HCT116 (cell line): Measurements from ENCODE around the gene TMEM52B. TPM values are rescaled to one million over a fixed set of nuclear protein-coding genes. Genes with fewer than 3 reads are reported as not detected.

Experiments
- ATAC-seq: fragments of 200-7000 bp; cut with Tn5 transposase; 2 replicates; pipeline ENCODE4 v1.9.1; 2020; ENCODE audit warnings: mild to moderate bottlenecking, moderate library complexity
- BruUV-seq: library from RNA; stranded (reverse); fragments of 400-500 nt; replicated peaks from 2 replicates; lab custom pipeline; 2021; lab: Mats Ljungman, UMichigan
- CTCF ChIA-PET: fragments of 300-600 bp; sonication (Branson Sonifier 250); formaldehyde crosslinking; loops from one replicate; lab custom pipeline; 2021; ENCODE audit warnings: antibody characterized with exemption; lab: Charles Lee
- POLR2A ChIA-PET: fragments of 300-600, 350-600 bp; sonication (Branson Sonifier 250); formaldehyde crosslinking; loops from one replicate; lab custom pipeline; 2021; ENCODE audit warnings: antibody characterized with exemption; lab: Charles Lee
- RAD21 ChIA-PET, 2 experiments: fragments of 300-600 bp; sonication (Branson Sonifier 250); formaldehyde crosslinking; loops; one replicate each; lab custom pipeline; 2023; ENCODE audit warnings: low total read pairs in 2 of 2; ENCODE audit not compliant: uncharacterized antibody in 2 of 2, unreplicated experiment in 2 of 2, low non-redundant PET in 1 of 2; lab: Charles Lee
- DNase-seq: peaks from one replicate; pipeline ENCODE4 v3.0.0-alpha.2; 2010; ENCODE audit warnings: low read depth, low spot score
- H2AFZ ChIP-seq: fragments of 200-600 bp; shearing (Covaris generic), sonication (generic); 2 replicates; pipeline ENCODE4 v1.6.1; 2017; ENCODE audit warnings: low read depth, mixed run types, mixed read lengths, antibody characterized with exemption, low read length; ENCODE audit not compliant: poor library complexity, severe bottlenecking
- H3K27ac ChIP-seq: 2 replicates; pipeline ENCODE4 v1.5.1; 2012; ENCODE audit warnings: low read depth, low read length
- H3K27me3 ChIP-seq: fragments of 200-600 bp; sonication (generic); 2 replicates; pipeline ENCODE4 v1.6.1; 2016; ENCODE audit warnings: mixed run types, low read length, mixed read lengths; ENCODE audit not compliant: insufficient read depth
- H3K36me3 ChIP-seq, 2 experiments: fragments of 200-500 bp in 1 of 2; fragments of 200-600 bp in 1 of 2; sonication (Bioruptor generic) in 1 of 2; sonication (generic) in 1 of 2; 2 replicates each; pipeline versions ENCODE4 v1.5.1 to v1.6.1; 2014 to 2016; ENCODE audit warnings: low read length in 2 of 2, inconsistent platforms in 1 of 2, mixed read lengths in 1 of 2, mixed run types in 1 of 2; ENCODE audit not compliant: insufficient read depth in 2 of 2, control insufficient read depth in 1 of 2
- H3K4me1 ChIP-seq, 2 experiments: fragments of 200-600 bp in 1 of 2; sonication (generic) in 1 of 2; 2 replicates each; pipeline versions ENCODE4 v1.5.1 to v1.6.1; 2012 to 2017; ENCODE audit warnings: low read length in 2 of 2, inconsistent platforms in 1 of 2, mild to moderate bottlenecking in 1 of 2, mixed read lengths in 1 of 2, mixed run types in 1 of 2, moderate library complexity in 1 of 2; ENCODE audit not compliant: insufficient read depth in 2 of 2, control insufficient read depth in 1 of 2
- H3K4me2 ChIP-seq: fragments of 200-600 bp; sonication (generic); 2 replicates; pipeline ENCODE4 v1.6.1; 2017; ENCODE audit warnings: mixed run types, low read length, mixed read lengths
- H3K4me3 ChIP-seq, 2 experiments: fragments of 200-600 bp in 1 of 2; sonication (generic) in 1 of 2; replicated peaks in 1 of 2; 2 replicates each; pipeline ENCODE4 v1.5.1; 2011 to 2016; ENCODE audit warnings: low read length in 2 of 2, control low read depth in 1 of 2, low read depth in 1 of 2, mild to moderate bottlenecking in 1 of 2, mixed read lengths in 1 of 2, mixed run types in 1 of 2
- H3K79me2 ChIP-seq: fragments of 200-600 bp; sonication (generic); 2 replicates; pipeline ENCODE4 v1.6.1; 2017; ENCODE audit warnings: mild to moderate bottlenecking, mixed run types, low read length, moderate library complexity, mixed read lengths; ENCODE audit not compliant: insufficient read depth
- H3K9ac ChIP-seq: fragments of 200-600 bp; sonication (generic); 2 replicates; pipeline ENCODE4 v1.6.1; 2016; ENCODE audit warnings: low read length, mixed read lengths
- H3K9me2 ChIP-seq: fragments of 200-600 bp; sonication (generic), shearing (Covaris generic); 2 replicates; pipeline ENCODE4 v1.6.1; 2017; ENCODE audit warnings: mixed run types, mild to moderate bottlenecking, moderate library complexity; ENCODE audit not compliant: insufficient read depth
- H3K9me3 ChIP-seq, 2 experiments: fragments of 200-500 bp in 1 of 2; fragments of 200-600 bp in 1 of 2; sonication (Bioruptor generic) in 1 of 2; sonication (generic) in 1 of 2; 2 replicates each; pipeline ENCODE4 v1.6.1; 2014 to 2017; ENCODE audit warnings: low read length in 2 of 2, mixed read lengths in 2 of 2, inconsistent platforms in 1 of 2, low read depth in 1 of 2, mild to moderate bottlenecking in 1 of 2, mixed run types in 1 of 2, moderate library complexity in 1 of 2; ENCODE audit not compliant: control insufficient read depth in 1 of 2, insufficient read depth in 1 of 2
- H4K20me1 ChIP-seq: fragments of 200-600 bp; sonication (generic), shearing (Covaris generic); 2 replicates; pipeline ENCODE4 v1.6.1; 2017; ENCODE audit warnings: mixed run types, mild to moderate bottlenecking, moderate library complexity; ENCODE audit not compliant: insufficient read depth
- CEBPB ChIP-seq: IDR thresholded peaks from 2 replicates; pipeline ENCODE4 v1.6.1; 2012; ENCODE audit warnings: low read depth
- EZH2 ChIP-seq: fragments of 200-600 bp; sonication (generic); IDR thresholded peaks from 2 replicates; pipeline ENCODE4 v1.6.1; 2017; ENCODE audit warnings: antibody characterized with exemption, mixed run types
- FOSL1 ChIP-seq: IDR thresholded peaks from 2 replicates; pipeline ENCODE4 v1.6.1; 2012; ENCODE audit warnings: low read depth
- RAD21 ChIP-seq: IDR thresholded peaks from 2 replicates; pipeline ENCODE4 v1.6.1; 2012; ENCODE audit warnings: low read depth, mild to moderate bottlenecking
- REST ChIP-seq: IDR thresholded peaks from 2 replicates; pipeline ENCODE4 v1.6.1; 2012; ENCODE audit warnings: low read depth
- SIN3A ChIP-seq: IDR thresholded peaks from 2 replicates; pipeline ENCODE4 v1.6.1; 2012; ENCODE audit warnings: low read depth
- SRF ChIP-seq: IDR thresholded peaks from 2 replicates; pipeline ENCODE4 v1.6.1; 2012; ENCODE audit warnings: low read depth
- TCF7L2 ChIP-seq: IDR thresholded peaks from 2 replicates; pipeline ENCODE4 v1.7.0; 2011; ENCODE audit warnings: borderline replicate concordance, inconsistent platforms; ENCODE audit not compliant: insufficient read depth, insufficient read length; ENCODE audit errors: extremely low read depth
- YY1 ChIP-seq: IDR thresholded peaks from 2 replicates; pipeline ENCODE4 v1.6.1; 2011; ENCODE audit warnings: low read length, low read depth, moderate library complexity, mild to moderate bottlenecking; ENCODE audit not compliant: insufficient replicate concordance; ENCODE audit errors: extremely low read depth
- ZFX ChIP-seq: fragments of 450-650 bp; IDR thresholded peaks from 2 replicates; pipeline ENCODE4 v1.6.1; 2017
- ZNF274 ChIP-seq: fragments of 200-500 bp; sonication (Bioruptor generic); IDR thresholded peaks from 2 replicates; pipeline ENCODE4 v1.6.1; 2014; ENCODE audit warnings: mild to moderate bottlenecking, low read depth, low read length, inconsistent platforms
- intact Hi-C: fragments of 100-400 bp; cut with micrococcal nuclease; formaldehyde crosslinking; loops from 2 replicates; pipeline ENCODE4 v1.10.0; 2022
- total RNA-seq: library from RNA; stranded (reverse); gene quantifications from one replicate; pipeline ENCODE4 v1.2.1, GENCODE V29; 2021; ENCODE audit not compliant: unreplicated experiment

The TMEM52B gene
- total RNA-seq, 1 experiment from 2014 or later = not detected

GRCh38 chr12:10154145-10154496, 24.7 kb upstream of the TMEM52B start:
- ATAC-seq = no peak
- H3K9me3 ChIP-seq = no peaks in the 10 kb centered on the region
- no peak overlapping the region for H3K4me3 ChIP-seq
- H3K27me3 ChIP-seq = no peaks in the 10 kb centered on the region
- 0 out of 2 replicates have a peak overlapping the region, but pooled peaks have one; percentile 73 for H3K4me2 ChIP-seq
- TF ChIP-seq SRF (no peak), RAD21 (no peak), YY1 (no peak), ZNF274 (no peak), ZFX (no peak), CEBPB (no peak), SIN3A (no peak), TCF7L2 (no peak), FOSL1 (no peak), EZH2 (no peak), REST (no peak)
- CTCF ChIA-PET = interaction anchor here (1.0 kb wide), 2 partner anchors 11 to 14 kb away, joined by 3 read pairs; no protein-coding TSS in a partner anchor
- BruUV-seq = no TSS peak
- RAD21 ChIA-PET = no interaction called here
- no peaks in the 10 kb centered on the region for H4K20me1 ChIP-seq
- peaks cover 0 to 5% of the 10 kb centered on the region in 2 experiments; a peak in 1 of 4 replicates for H3K4me1 ChIP-seq
- no peak overlapping the region for H2AFZ ChIP-seq
- no peak overlapping the region for H3K27ac ChIP-seq
- H3K9me2 ChIP-seq = no peaks in the 10 kb centered on the region
- POLR2A ChIA-PET = no interaction called here
- no peak for DNase-seq
- no peaks in the 10 kb centered on the region for H3K79me2 ChIP-seq
- no peak overlapping the region for H3K9ac ChIP-seq
- no peaks in the 10 kb centered on the region for H3K36me3 ChIP-seq
- intact Hi-C loops = loop anchor here (5.0 kb wide), 1 partner anchor 1333 kb away; no protein-coding TSS in a partner anchor
